Neuronal stem cell (in vitro differentiated cells): ENCODE measurements around the gene MRPL34.

Source experiments
- DNase-seq: peaks from one replicate; pipeline ENCODE4 v3.0.0-alpha.2; 2013; ENCODE audit warnings: low spot score
- H2AFZ ChIP-seq: one replicate; pipeline ENCODE4 v1.6.1; 2013; ENCODE audit warnings: mild to moderate bottlenecking, low read length, inconsistent platforms
- H2AK5ac ChIP-seq: 2 replicates; pipeline ENCODE4 v1.6.1; 2013; ENCODE audit warnings: low read depth, mild to moderate bottlenecking, inconsistent platforms, low read length, moderate library complexity, mixed read lengths
- H2BK120ac ChIP-seq: 2 replicates; pipeline ENCODE4 v1.6.1; 2013; ENCODE audit warnings: low read depth, mild to moderate bottlenecking, inconsistent platforms, low read length, moderate library complexity, mixed read lengths
- H2BK12ac ChIP-seq: one replicate; pipeline ENCODE4 v1.6.1; 2013; ENCODE audit warnings: low read length, inconsistent platforms
- H2BK15ac ChIP-seq: 2 replicates; pipeline ENCODE4 v1.6.1; 2013; ENCODE audit warnings: mild to moderate bottlenecking, low read length, inconsistent platforms, mixed read lengths
- H2BK5ac ChIP-seq: one replicate; pipeline ENCODE4 v1.6.1; 2013; ENCODE audit warnings: inconsistent platforms, mild to moderate bottlenecking, low read length, moderate library complexity
- H3K14ac ChIP-seq: one replicate; pipeline ENCODE4 v1.6.1; 2013; ENCODE audit warnings: low read length, inconsistent platforms
- H3K18ac ChIP-seq: 2 replicates; pipeline ENCODE4 v1.6.1; 2013; ENCODE audit warnings: low read length, inconsistent platforms
- H3K23ac ChIP-seq: 2 replicates; pipeline ENCODE4 v1.6.1; 2013; ENCODE audit warnings: low read depth, mild to moderate bottlenecking, mixed read lengths, low read length, inconsistent platforms; ENCODE audit not compliant: poor library complexity
- H3K27ac ChIP-seq: replicated peaks from 3 replicates; pipeline ENCODE4 v1.5.1; 2013; ENCODE audit warnings: low read length, inconsistent platforms
- H3K27me3 ChIP-seq, 3 experiments: 2 replicates each; pipeline ENCODE4 v1.6.1; 2013; ENCODE audit warnings: low read length in 3 of 3, mild to moderate bottlenecking in 2 of 3, inconsistent platforms in 1 of 3, low read depth in 1 of 3, mixed read lengths in 1 of 3, moderate library complexity in 1 of 3; ENCODE audit not compliant: control insufficient read depth in 3 of 3, insufficient read depth in 3 of 3
- H3K36me3 ChIP-seq, 2 donors: replicated peaks in 1 of 2; 2 replicates each; pipeline ENCODE4 v1.6.1; 2013; ENCODE audit warnings: low read length in 2 of 2; ENCODE audit not compliant: control insufficient read depth in 2 of 2, insufficient read depth in 2 of 2
- H3K4ac ChIP-seq: 2 replicates; pipeline ENCODE4 v1.6.1; 2013; ENCODE audit warnings: inconsistent platforms, mild to moderate bottlenecking, low read length, moderate library complexity
- H3K4me1 ChIP-seq, 2 donors: 1 replicate in 1 of 2; 2 replicates in 1 of 2; pipeline ENCODE4 v1.6.1; 2013; ENCODE audit warnings: low read length in 2 of 2, low read depth in 1 of 2; ENCODE audit not compliant: control insufficient read depth in 2 of 2, insufficient read depth in 1 of 2
- H3K4me2 ChIP-seq: one replicate; pipeline ENCODE4 v1.6.1; 2013; ENCODE audit warnings: mild to moderate bottlenecking, low read length, inconsistent platforms; ENCODE audit not compliant: insufficient read depth, poor library complexity, severe bottlenecking
- H3K4me3 ChIP-seq, 2 donors: 2 replicates each; pipeline ENCODE4 v1.5.1; 2013; ENCODE audit warnings: low read length in 2 of 2, mild to moderate bottlenecking in 2 of 2, inconsistent platforms in 1 of 2, moderate library complexity in 1 of 2
- H3K79me1 ChIP-seq: one replicate; pipeline ENCODE4 v1.6.1; 2013; ENCODE audit warnings: low read depth, mild to moderate bottlenecking, inconsistent platforms, low read length, moderate library complexity
- H3K9ac ChIP-seq: one replicate; pipeline ENCODE4 v1.6.1; 2013; ENCODE audit warnings: mild to moderate bottlenecking, low read depth, low read length, inconsistent platforms; ENCODE audit not compliant: poor library complexity
- H3K9me3 ChIP-seq, 2 donors: replicated peaks in 1 of 2; 2 replicates each; pipeline versions ENCODE3 to v1.6.1; 2013; ENCODE audit warnings: low read length in 2 of 2, mild to moderate bottlenecking in 2 of 2, inconsistent platforms in 1 of 2, low read depth in 1 of 2, mixed read lengths in 1 of 2, moderate library complexity in 1 of 2; ENCODE audit not compliant: control insufficient read depth in 2 of 2, insufficient read depth in 1 of 2
- H4K8ac ChIP-seq: one replicate; pipeline ENCODE4 v1.6.1; 2013; ENCODE audit warnings: low read depth, mild to moderate bottlenecking, inconsistent platforms, low read length, moderate library complexity
- H4K91ac ChIP-seq: one replicate; pipeline ENCODE4 v1.6.1; 2013; ENCODE audit warnings: low read length, low read depth, mild to moderate bottlenecking, inconsistent platforms; ENCODE audit not compliant: poor library complexity
- WGBS, 2 donors: extraction: QIAGEN DNeasy Blood & Tissue Kit; methylation state at CpG; one replicate each; pipeline ENCODE4 v1.1.7; 2013; ENCODE audit warnings: missing lambda C conversion rate in 2 of 2, mixed read lengths in 1 of 2; ENCODE audit not compliant: insufficient read length in 2 of 2, insufficient replicate concordance in 1 of 2; ENCODE audit errors: extremely low coverage in 2 of 2; 5-methylcytosine and 5-hydroxymethylcytosine counted together

The MRPL34 gene

DNA sequence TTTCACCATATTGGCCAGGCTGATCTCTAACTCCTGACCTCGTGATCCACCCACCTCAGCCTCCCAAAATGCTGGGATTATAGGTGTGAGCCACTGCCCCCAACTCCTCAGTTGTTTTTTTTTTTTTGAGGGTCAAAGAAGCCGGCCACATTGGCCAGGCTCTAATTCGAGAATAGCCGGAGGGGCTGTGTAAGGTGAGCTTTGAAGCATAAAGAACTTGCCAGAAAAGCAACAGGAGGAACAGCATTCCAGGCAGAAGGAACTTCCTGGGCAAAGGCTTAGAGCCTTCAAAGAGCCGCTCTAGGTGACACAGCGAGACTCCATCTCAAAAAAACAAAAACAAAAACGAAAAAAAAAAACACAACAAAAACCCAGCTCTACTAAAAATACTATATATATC lies 39.6 kb upstream of the MRPL34 start:
- H2AK5ac ChIP-seq, result no peak overlapping the region
- no peaks in the 10 kb centered on the region for H3K9me3 ChIP-seq
- H2BK5ac ChIP-seq, result no peak overlapping the region
- no peak overlapping the region for H3K4ac ChIP-seq
- H3K4me3 ChIP-seq, result no peak overlapping the region
- peaks cover 4 to 7% of the 10 kb centered on the region in 2 donors for H3K4me1 ChIP-seq
- WGBS, 2 donors, result 100% methylated on average over 1 of the region's 7 CpGs; no CpG with 5 or more reads in 1 of the 2 donors
- H3K36me3 ChIP-seq, result peaks cover 2 to 17% of the 10 kb centered on the region in 2 donors
- no peak overlapping the region for H2AFZ ChIP-seq
- H3K23ac ChIP-seq, result no peak overlapping the region
- no peak overlapping the region for H2BK12ac ChIP-seq
- DNase-seq, result no peak
- H3K27ac ChIP-seq, result no peak overlapping the region
- no peaks in the 10 kb centered on the region for H3K27me3 ChIP-seq
- no peak overlapping the region for H3K9ac ChIP-seq
- H3K18ac ChIP-seq, result no peak overlapping the region
- no peak overlapping the region for H2BK120ac ChIP-seq
- peaks cover 4% of the 10 kb centered on the region for H3K79me1 ChIP-seq
- H4K91ac ChIP-seq, result no peak overlapping the region
- H2BK15ac ChIP-seq, result no peak overlapping the region
- H3K14ac ChIP-seq, result no peak overlapping the region
- no peak overlapping the region for H4K8ac ChIP-seq
- no peak overlapping the region for H3K4me2 ChIP-seq

DNA sequence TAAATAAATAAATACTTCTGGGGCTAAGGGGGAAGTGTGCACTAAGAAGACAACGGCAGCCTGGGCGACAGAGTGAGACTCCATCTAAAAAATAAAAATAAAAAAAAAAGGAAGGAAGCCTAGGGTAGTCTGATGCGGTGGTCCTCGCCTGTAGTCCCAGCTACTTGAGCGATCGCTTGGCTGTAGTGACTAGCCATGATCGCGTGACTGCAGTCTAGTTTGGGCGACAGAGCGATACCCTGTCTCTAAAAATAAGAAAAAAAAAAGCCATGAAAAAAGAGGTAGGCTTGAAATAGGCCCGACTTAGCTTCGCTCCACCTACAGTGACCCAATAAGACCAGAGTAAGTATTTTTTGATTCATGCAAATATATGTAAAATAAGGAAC lies 39.1 kb upstream of the MRPL34 start:
- no CpG with 5 or more reads among the region's 12 CpGs for WGBS, 2 donors

DNA sequence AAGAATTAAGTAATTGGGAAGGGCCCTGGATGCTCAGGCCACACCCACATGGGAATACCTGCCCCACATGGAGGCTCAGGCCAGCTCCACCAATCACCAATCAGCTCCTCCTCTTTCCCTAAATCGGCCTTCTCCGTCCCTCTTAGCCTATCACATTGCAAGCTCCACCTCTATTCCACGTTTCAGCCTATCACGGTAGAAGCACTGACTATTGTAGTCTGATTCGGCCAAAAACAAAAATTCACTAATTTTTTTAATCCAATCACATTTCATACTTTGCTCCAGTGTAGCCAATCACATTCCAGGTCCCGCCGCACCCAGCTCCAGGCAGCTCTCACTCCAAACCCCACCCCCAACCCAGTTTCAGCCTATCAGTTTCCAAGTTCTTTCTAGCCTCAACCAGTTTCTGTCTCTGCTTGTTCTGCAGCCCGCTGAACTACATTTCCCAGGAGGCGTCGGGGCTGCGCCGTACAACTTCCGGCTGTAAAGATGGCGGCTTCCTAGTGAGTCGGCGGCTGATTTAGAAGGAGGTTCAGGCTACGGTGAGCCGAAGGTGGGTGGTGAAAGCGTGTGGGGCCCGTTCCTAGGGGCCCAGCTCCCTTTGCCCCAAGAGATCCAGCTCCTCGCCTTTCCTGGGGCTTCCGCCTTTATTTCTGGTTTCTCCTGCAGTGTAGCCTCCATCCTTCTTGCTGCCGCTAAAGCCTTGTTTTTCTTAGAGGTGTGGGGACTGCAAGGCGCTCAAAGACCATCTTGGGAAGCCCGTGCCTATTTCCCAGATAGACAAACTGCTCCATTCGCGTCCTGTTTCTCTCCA lies 38.5 kb upstream of the MRPL34 start, which contains the start of gene BABAM1:
Gene BABAM1, plus strand, starts transcription at position 469 of the 814 bp plus-strand sequence. CDS start 1,364 bp downstream, outside the sequence.
- H3K27me3 ChIP-seq, result no peaks in the 10 kb centered on the region
- H3K14ac ChIP-seq, result no peak within 1 kb of the TSS
- peak within 1 kb of the TSS; percentile 63 to 87 for H3K4me3 ChIP-seq
- WGBS, 2 donors, result no CpG with 5 or more reads among the region's 27 CpGs
- no peak within 1 kb of the TSS for H2BK120ac ChIP-seq
- H3K23ac ChIP-seq, result no peak within 1 kb of the TSS
- H4K8ac ChIP-seq, result no peak within 1 kb of the TSS
- peak within 1 kb of the TSS; percentile 36 for H3K18ac ChIP-seq
- no peak within 1 kb of the TSS for H3K4ac ChIP-seq
- peaks cover 8 to 28% of the 10 kb centered on the region in 2 donors for H3K36me3 ChIP-seq
- peak within 1 kb of the TSS; percentile 21 for H3K9ac ChIP-seq
- peak within 1 kb of the TSS; percentile 84 for H3K4me2 ChIP-seq
- no peak within 1 kb of the TSS for H2BK15ac ChIP-seq
- H2AK5ac ChIP-seq, result no peak within 1 kb of the TSS
- peak within 1 kb of the TSS; percentile 79 for H2AFZ ChIP-seq
- H4K91ac ChIP-seq, result no peak within 1 kb of the TSS
- H3K79me1 ChIP-seq, result peaks cover 4% of the 10 kb centered on the region
- H2BK5ac ChIP-seq, result no peak within 1 kb of the TSS
- H3K27ac ChIP-seq, result peak within 1 kb of the TSS; percentile 15
- no peak within 1 kb of the TSS for H2BK12ac ChIP-seq
- H3K4me1 ChIP-seq, result peaks cover 4 to 7% of the 10 kb centered on the region in 2 donors
- H3K9me3 ChIP-seq, result no peaks in the 10 kb centered on the region
- DNase-seq, result peak; percentile 97

More for the DNA sequence above, 39.1 kb upstream of the MRPL34 start:
- H3K27ac ChIP-seq, result no peak overlapping the region
- no peak overlapping the region for H2BK120ac ChIP-seq
- peaks cover 4% of the 10 kb centered on the region for H3K79me1 ChIP-seq
- H2BK12ac ChIP-seq, result no peak overlapping the region
- no peak overlapping the region for H3K9ac ChIP-seq
- no peak overlapping the region for H3K4me2 ChIP-seq
- H3K4me3 ChIP-seq, result no peak overlapping the region
- no peak overlapping the region for H3K23ac ChIP-seq
- H2BK5ac ChIP-seq, result no peak overlapping the region
- no peak overlapping the region for H3K14ac ChIP-seq
- no peak overlapping the region for H3K18ac ChIP-seq
- H3K4ac ChIP-seq, result no peak overlapping the region
- H2BK15ac ChIP-seq, result no peak overlapping the region
- no peak overlapping the region for H4K8ac ChIP-seq
- peaks cover 7 to 22% of the 10 kb centered on the region in 2 donors for H3K36me3 ChIP-seq
- no peaks in the 10 kb centered on the region for H3K27me3 ChIP-seq
- H2AK5ac ChIP-seq, result no peak overlapping the region
- H2AFZ ChIP-seq, result peak overlapping the region; percentile 61
- no peak overlapping the region for H4K91ac ChIP-seq
- no peak for DNase-seq
- no peaks in the 10 kb centered on the region for H3K9me3 ChIP-seq
- H3K4me1 ChIP-seq, result peaks cover 4 to 7% of the 10 kb centered on the region in 2 donors

DNA sequence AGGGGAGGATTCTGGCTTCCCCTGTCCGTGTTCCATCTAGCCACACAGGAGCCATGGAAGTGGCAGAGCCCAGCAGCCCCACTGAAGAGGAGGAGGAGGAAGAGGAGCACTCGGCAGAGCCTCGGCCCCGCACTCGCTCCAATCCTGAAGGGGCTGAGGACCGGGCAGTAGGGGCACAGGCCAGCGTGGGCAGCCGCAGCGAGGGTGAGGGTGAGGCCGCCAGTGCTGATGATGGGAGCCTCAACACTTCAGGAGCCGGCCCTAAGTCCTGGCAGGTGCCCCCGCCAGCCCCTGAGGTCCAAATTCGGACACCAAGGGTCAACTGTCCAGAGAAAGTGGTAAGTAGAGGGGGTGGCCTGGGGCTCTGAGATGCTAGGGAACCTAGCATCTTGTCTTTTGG lies 36.9 kb upstream of the MRPL34 start:
- peak overlapping the region in 1 of 2 donors; percentile 20 for H3K4me3 ChIP-seq
- WGBS, 2 donors, result no CpG with 5 or more reads among the region's 13 CpGs

More for the DNA sequence above, 36.9 kb upstream of the MRPL34 start:
- no peak overlapping the region for H2BK12ac ChIP-seq
- no peak overlapping the region for H4K91ac ChIP-seq
- no peak overlapping the region for H3K4me2 ChIP-seq
- no peak overlapping the region for H3K14ac ChIP-seq
- no peak overlapping the region for H3K9ac ChIP-seq
- no peak overlapping the region for H2BK5ac ChIP-seq
- H3K4ac ChIP-seq, result no peak overlapping the region
- H4K8ac ChIP-seq, result no peak overlapping the region
- no peaks in the 10 kb centered on the region for H3K27me3 ChIP-seq
- H2AK5ac ChIP-seq, result no peak overlapping the region
- H3K36me3 ChIP-seq, result peaks cover 8 to 35% of the 10 kb centered on the region in 2 donors
- peaks cover 4 to 7% of the 10 kb centered on the region in 2 donors for H3K4me1 ChIP-seq
- no peak overlapping the region for H3K27ac ChIP-seq
- H2AFZ ChIP-seq, result no peak overlapping the region
- no peak for DNase-seq
- no peak overlapping the region for H2BK120ac ChIP-seq
- peaks cover 4% of the 10 kb centered on the region for H3K79me1 ChIP-seq
- H3K18ac ChIP-seq, result no peak overlapping the region
- H3K9me3 ChIP-seq, result no peaks in the 10 kb centered on the region
- H3K23ac ChIP-seq, result no peak overlapping the region
- H2BK15ac ChIP-seq, result no peak overlapping the region
